B cell (primary cell): Measurements from ENCODE around the gene FAM120C. TPM values are rescaled to one million over a fixed set of nuclear protein-coding genes. Genes with fewer than 3 reads are reported as not detected.

Experiments used
- ATAC-seq: fragments of 200-7000 bp; cut with Tn5 transposase; one replicate; pipeline ENCODE4 v1.10.0; 2021; ENCODE audit warnings: low read depth, mild to moderate bottlenecking, moderate number of reproducible peaks, moderate library complexity
- CTCF ChIA-PET: fragments of 350-600 bp; sonication (Branson Sonifier 250); formaldehyde crosslinking; loops from one replicate; lab custom pipeline; 2021; ENCODE audit warnings: antibody characterized with exemption, inconsistent platforms; lab: Charles Lee
- POLR2A ChIA-PET: fragments of 350-600 bp; sonication (Branson Sonifier 250); formaldehyde crosslinking; loops from one replicate; lab custom pipeline; 2021; ENCODE audit warnings: antibody characterized with exemption; lab: Charles Lee
- DNase-seq: peaks from one replicate; pipeline ENCODE4 v3.0.0; 2013
- H2AFZ ChIP-seq: 2 replicates; pipeline ENCODE4 v1.6.1; 2012; ENCODE audit warnings: mild to moderate bottlenecking, low read depth, low read length; ENCODE audit not compliant: insufficient read depth, poor library complexity, severe bottlenecking
- H3K27ac ChIP-seq, 2 donors: 1 replicate in 1 of 2; 2 replicates in 1 of 2; pipeline ENCODE4 v1.5.1; 2012 to 2013; ENCODE audit warnings: low read length in 2 of 2, mild to moderate bottlenecking in 2 of 2, moderate library complexity in 1 of 2
- H3K27me3 ChIP-seq, 4 experiments: fragments of 200-600 bp in 1 of 4; sonication (generic) in 1 of 4; replicated peaks in 1 of 4; 1 replicate in 2 of 4; 2 replicates in 2 of 4; pipeline versions ENCODE4 v1.6.1 to v1.7.0; 2013 to 2016; ENCODE audit warnings: low read length in 3 of 4, mild to moderate bottlenecking in 2 of 4, mixed read lengths in 1 of 4, moderate library complexity in 1 of 4; ENCODE audit not compliant: insufficient read depth in 4 of 4, control insufficient read depth in 3 of 4; ENCODE audit errors: control extremely low read depth in 1 of 4
- H3K36me3 ChIP-seq, 2 experiments: replicated peaks in 1 of 2; 1 replicate in 1 of 2; 2 replicates in 1 of 2; pipeline versions ENCODE4 v1.6.1 to v1.7.1; 2013; ENCODE audit warnings: low read length in 1 of 2; ENCODE audit not compliant: insufficient read depth in 2 of 2, control insufficient read depth in 1 of 2; ENCODE audit errors: control extremely low read depth in 1 of 2, extremely low read depth in 1 of 2
- H3K4me1 ChIP-seq, 2 donors: fragments of 200-600 bp in 1 of 2; sonication (generic) in 1 of 2; 1 replicate in 1 of 2; 2 replicates in 1 of 2; pipeline versions ENCODE4 v1.5.1 to v1.6.1; 2013 to 2017; ENCODE audit warnings: low read length in 2 of 2; ENCODE audit not compliant: control insufficient read depth in 2 of 2, insufficient read depth in 2 of 2
- H3K4me2 ChIP-seq: replicated peaks from 2 replicates; pipeline ENCODE3; 2012; ENCODE audit warnings: mild to moderate bottlenecking, low read depth, low read length; ENCODE audit not compliant: poor library complexity, severe bottlenecking
- H3K4me3 ChIP-seq, 5 experiments: fragments of 200-600 bp in 1 of 5; sonication (generic) in 1 of 5; 1 replicate in 3 of 5; 2 replicates in 2 of 5; pipeline versions ENCODE4 v1.5.1 to v1.7.0; 2011 to 2016; ENCODE audit warnings: low read length in 4 of 5, mild to moderate bottlenecking in 4 of 5, low read depth in 2 of 5, control low read depth in 1 of 5, moderate library complexity in 1 of 5; ENCODE audit not compliant: insufficient read depth in 1 of 5; ENCODE audit errors: control extremely low read depth in 1 of 5, extremely low read depth in 1 of 5
- H3K79me2 ChIP-seq: fragments of 200-600 bp; sonication (generic); one replicate; pipeline ENCODE4 v1.6.0; 2016; ENCODE audit warnings: low read length; ENCODE audit not compliant: control insufficient read depth, insufficient read depth
- H3K9ac ChIP-seq: fragments of 200-600 bp; sonication (generic); 2 replicates; pipeline ENCODE4 v1.6.1; 2017; ENCODE audit warnings: mild to moderate bottlenecking, low read length, moderate library complexity
- H3K9me3 ChIP-seq, 3 donors: one replicate each; pipeline versions ENCODE4 v1.6.1 to v1.7.1; 2013; ENCODE audit warnings: low read length in 2 of 3; ENCODE audit not compliant: control insufficient read depth in 2 of 3, insufficient read depth in 1 of 3; ENCODE audit errors: control extremely low read depth in 1 of 3
- H4K20me1 ChIP-seq: 2 replicates; pipeline ENCODE4 v1.6.0; 2012; ENCODE audit warnings: mild to moderate bottlenecking, low read length; ENCODE audit not compliant: insufficient read depth, control insufficient read depth, poor library complexity, severe bottlenecking
- H3K27ac Mint-ChIP-seq: one replicate; pipeline ENCODE4 v1.8.0; 2021; ENCODE audit warnings: mixed read lengths
- H3K27me3 Mint-ChIP-seq: one replicate; pipeline ENCODE4 v1.8.0; 2021; ENCODE audit warnings: mixed read lengths
- H3K4me1 Mint-ChIP-seq: one replicate; pipeline ENCODE4 v1.8.0; 2021; ENCODE audit warnings: mixed read lengths
- H3K4me3 Mint-ChIP-seq: one replicate; pipeline ENCODE4 v1.8.0; 2021; ENCODE audit warnings: mixed read lengths
- H3K9me3 Mint-ChIP-seq: one replicate; pipeline ENCODE4 v1.8.0; 2022; ENCODE audit warnings: mixed read lengths; ENCODE audit not compliant: insufficient read depth
- EZH2 ChIP-seq: IDR thresholded peaks from 2 replicates; pipeline ENCODE4 v1.6.1; 2012; ENCODE audit warnings: borderline replicate concordance, low read depth, mild to moderate bottlenecking, moderate library complexity, low read length; ENCODE audit not compliant: insufficient read depth, poor library complexity, severe bottlenecking
- WGBS: methylation state at CpG from one replicate; pipeline ENCODE4 v1.1.5; 2013; ENCODE audit warnings: missing lambda C conversion rate; ENCODE audit not compliant: insufficient coverage; 5-methylcytosine and 5-hydroxymethylcytosine counted together
- intact Hi-C: fragments of 100-400 bp; cut with micrococcal nuclease; formaldehyde crosslinking; loops from one replicate; pipeline ENCODE4 v1.10.0; 2022
- polyA plus RNA-seq: library from polyadenylated mRNA; depleted of rRNA; stranded (reverse); fragments of >200 nt; gene quantifications from 2 replicates; pipeline ENCODE4 v1.2.3, GENCODE V29; 2012
- total RNA-seq, 2 donors: library from RNA; stranded (reverse); fragments of 120-200 nt in 1 of 2; gene quantifications; 1 replicate in 1 of 2; 2 replicates in 1 of 2; pipeline versions ENCODE4 v1.2.3 to v1.2.4, GENCODE V29; 2013 to 2022
- TF ChIP-seq, protein P1 (sequence below): fragments of 200-600 bp; IDR thresholded peaks from one replicate; pipeline ENCODE4 v1.8.0; 2022; ENCODE audit warnings: antibody characterized with exemption, mild to moderate bottlenecking

Gene FAM120C
- total and polyA plus RNA-seq, 2 donors (not counting 1 experiment from before 2014, with no cell fraction given), result 7.7 to 23.3 TPM

DNA sequence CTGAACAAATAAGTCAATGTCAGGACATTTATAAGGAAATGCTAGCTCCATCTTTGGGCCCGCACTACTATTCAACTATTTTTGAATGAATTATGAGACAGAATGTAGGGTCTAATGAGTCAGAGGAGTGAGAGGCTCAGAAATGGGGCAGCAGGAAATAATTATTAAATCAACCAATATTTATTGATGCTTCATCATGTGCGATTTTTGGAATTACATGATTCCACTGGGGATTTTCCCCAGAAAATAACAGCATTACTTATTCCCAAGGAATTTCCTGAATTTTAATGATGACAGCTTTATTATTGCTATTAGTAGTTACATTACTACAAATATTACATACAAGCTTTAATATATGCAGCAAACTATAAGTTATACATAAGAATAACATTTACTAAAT, 89.5 kb downstream of the FAM120C start:
- Histone ChIP-seq H3K27me3 (no peaks in the 10 kb centered on the region), H3K4me1 (no peaks in the 10 kb centered on the region), H3K79me2 (no peaks in the 10 kb centered on the region), H3K9ac (no peak overlapping the region), H3K27ac (no peak overlapping the region), H3K4me2 (no peak overlapping the region), H3K4me3 (no peak overlapping the region), H2AFZ (no peak overlapping the region), H3K36me3 (no peaks in the 10 kb centered on the region), H4K20me1 (no peaks in the 10 kb centered on the region), H3K9me3 (no peaks in the 10 kb centered on the region)
- no peak overlapping the region for H3K27ac Mint-ChIP-seq
- H3K27me3 Mint-ChIP-seq, result no peaks in the 10 kb centered on the region
- no peak for TF ChIP-seq EZH2
- TF ChIP-seq, protein P1, sequence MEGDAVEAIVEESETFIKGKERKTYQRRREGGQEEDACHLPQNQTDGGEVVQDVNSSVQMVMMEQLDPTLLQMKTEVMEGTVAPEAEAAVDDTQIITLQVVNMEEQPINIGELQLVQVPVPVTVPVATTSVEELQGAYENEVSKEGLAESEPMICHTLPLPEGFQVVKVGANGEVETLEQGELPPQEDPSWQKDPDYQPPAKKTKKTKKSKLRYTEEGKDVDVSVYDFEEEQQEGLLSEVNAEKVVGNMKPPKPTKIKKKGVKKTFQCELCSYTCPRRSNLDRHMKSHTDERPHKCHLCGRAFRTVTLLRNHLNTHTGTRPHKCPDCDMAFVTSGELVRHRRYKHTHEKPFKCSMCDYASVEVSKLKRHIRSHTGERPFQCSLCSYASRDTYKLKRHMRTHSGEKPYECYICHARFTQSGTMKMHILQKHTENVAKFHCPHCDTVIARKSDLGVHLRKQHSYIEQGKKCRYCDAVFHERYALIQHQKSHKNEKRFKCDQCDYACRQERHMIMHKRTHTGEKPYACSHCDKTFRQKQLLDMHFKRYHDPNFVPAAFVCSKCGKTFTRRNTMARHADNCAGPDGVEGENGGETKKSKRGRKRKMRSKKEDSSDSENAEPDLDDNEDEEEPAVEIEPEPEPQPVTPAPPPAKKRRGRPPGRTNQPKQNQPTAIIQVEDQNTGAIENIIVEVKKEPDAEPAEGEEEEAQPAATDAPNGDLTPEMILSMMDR, result no peak
- no peak for ATAC-seq
- CTCF ChIA-PET, result no interaction called here
- no peaks in the 10 kb centered on the region for H3K4me1 Mint-ChIP-seq
- intact Hi-C loops, result no loop called here
- DNase-seq, result no peak
- no CpG with 5 or more reads among the region's 2 CpGs for WGBS
- H3K9me3 Mint-ChIP-seq, result no peaks in the 10 kb centered on the region
- H3K4me3 Mint-ChIP-seq, result no peak overlapping the region
- POLR2A ChIA-PET, result no interaction called here

DNA sequence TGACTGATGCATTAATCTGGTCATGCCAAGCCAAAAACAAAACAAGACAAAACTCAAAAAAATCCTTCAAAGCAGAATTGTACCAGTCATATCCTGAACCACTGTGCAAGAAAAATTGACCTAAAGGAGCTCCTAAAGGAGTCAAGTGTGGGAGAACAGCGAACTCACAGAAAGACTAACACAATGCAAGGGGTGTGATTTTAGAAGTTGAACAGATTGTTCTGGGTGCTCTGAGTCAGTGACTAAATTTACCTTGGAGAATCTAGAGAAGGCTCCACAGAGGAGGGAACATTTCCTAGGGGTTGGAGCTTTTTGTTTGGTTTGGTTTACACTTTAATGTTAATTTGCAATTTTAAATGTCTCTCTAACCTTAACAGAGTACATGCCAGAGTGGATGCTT, 89.9 kb downstream of the FAM120C start:
- H3K4me3 ChIP-seq, result no peak overlapping the region
- Mint-ChIP-seq H3K9me3 (no peaks in the 10 kb centered on the region), H3K4me1 (no peaks in the 10 kb centered on the region), H3K4me3 (no peak overlapping the region), H3K27ac (no peak overlapping the region), H3K27me3 (no peaks in the 10 kb centered on the region)
- intact Hi-C loops, result no loop called here
- no peak overlapping the region for H3K4me2 ChIP-seq
- ChIA-PET CTCF (no interaction called here), POLR2A (no interaction called here)
- no CpG with 5 or more reads among the region's 1 CpG for WGBS
- H3K79me2 ChIP-seq, result no peaks in the 10 kb centered on the region
- ATAC-seq (no peak), DNase-seq (no peak)
- H3K4me1 ChIP-seq, result no peaks in the 10 kb centered on the region
- H3K27me3 ChIP-seq, result no peaks in the 10 kb centered on the region
- H2AFZ ChIP-seq, result no peak overlapping the region
- no peak overlapping the region for H3K27ac ChIP-seq
- no peaks in the 10 kb centered on the region for H4K20me1 ChIP-seq
- TF ChIP-seq, protein P1, result no peak
- no peaks in the 10 kb centered on the region for H3K9me3 ChIP-seq
- H3K36me3 ChIP-seq, result no peaks in the 10 kb centered on the region
- no peak overlapping the region for H3K9ac ChIP-seq
